ENCODE measurements around the gene C19orf53.

The C19orf53 gene

DNA sequence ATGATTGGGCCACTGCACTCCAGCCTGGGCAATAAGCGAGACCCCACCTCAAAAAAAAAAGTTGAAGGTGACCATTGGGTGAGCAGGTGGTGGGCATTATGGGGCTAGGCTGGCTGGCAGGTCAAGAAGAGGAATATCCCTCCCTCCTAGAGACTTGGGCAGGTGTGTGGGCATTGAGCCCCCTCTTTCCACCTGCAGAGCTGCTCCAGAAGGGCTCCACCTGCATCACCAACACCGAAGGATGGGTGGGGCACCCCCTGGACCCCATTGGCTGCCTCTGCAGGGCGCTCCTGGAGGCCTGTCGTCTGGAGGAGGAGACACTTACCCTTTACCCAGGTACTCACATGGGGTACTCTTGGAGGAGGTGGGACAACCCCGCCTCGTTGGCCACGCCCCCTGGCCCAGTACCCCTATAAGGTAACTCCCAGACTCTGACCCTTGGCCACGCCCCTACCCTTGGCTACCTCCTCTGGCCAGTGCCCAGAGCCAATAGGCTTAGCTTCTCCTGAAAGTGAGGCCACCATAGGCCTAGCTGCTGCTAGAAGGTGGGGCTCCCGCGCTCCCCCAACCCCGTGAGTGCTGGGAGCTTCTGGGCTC is 42.9 kb downstream of the C19orf53 start:
- TF ChIP-seq, protein P1, sequence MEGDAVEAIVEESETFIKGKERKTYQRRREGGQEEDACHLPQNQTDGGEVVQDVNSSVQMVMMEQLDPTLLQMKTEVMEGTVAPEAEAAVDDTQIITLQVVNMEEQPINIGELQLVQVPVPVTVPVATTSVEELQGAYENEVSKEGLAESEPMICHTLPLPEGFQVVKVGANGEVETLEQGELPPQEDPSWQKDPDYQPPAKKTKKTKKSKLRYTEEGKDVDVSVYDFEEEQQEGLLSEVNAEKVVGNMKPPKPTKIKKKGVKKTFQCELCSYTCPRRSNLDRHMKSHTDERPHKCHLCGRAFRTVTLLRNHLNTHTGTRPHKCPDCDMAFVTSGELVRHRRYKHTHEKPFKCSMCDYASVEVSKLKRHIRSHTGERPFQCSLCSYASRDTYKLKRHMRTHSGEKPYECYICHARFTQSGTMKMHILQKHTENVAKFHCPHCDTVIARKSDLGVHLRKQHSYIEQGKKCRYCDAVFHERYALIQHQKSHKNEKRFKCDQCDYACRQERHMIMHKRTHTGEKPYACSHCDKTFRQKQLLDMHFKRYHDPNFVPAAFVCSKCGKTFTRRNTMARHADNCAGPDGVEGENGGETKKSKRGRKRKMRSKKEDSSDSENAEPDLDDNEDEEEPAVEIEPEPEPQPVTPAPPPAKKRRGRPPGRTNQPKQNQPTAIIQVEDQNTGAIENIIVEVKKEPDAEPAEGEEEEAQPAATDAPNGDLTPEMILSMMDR (IDR thresholded peaks at IDR 0.05; ENCODE audit: low read depth, low read length), result no peak
- no peaks in the 10 kb centered on the region for H3K9me3 ChIP-seq
- H3K27me3 ChIP-seq, result no peaks in the 10 kb centered on the region
- peaks cover 3% of the 10 kb centered on the region for H3K4me1 ChIP-seq
- no peak for DNase-seq
- H3K36me3 ChIP-seq, result no peaks in the 10 kb centered on the region; the same call in 1 of the 2 replicates
- no peak overlapping the region for H3K4me3 ChIP-seq (ENCODE audit: low read depth, low read length)

DNA sequence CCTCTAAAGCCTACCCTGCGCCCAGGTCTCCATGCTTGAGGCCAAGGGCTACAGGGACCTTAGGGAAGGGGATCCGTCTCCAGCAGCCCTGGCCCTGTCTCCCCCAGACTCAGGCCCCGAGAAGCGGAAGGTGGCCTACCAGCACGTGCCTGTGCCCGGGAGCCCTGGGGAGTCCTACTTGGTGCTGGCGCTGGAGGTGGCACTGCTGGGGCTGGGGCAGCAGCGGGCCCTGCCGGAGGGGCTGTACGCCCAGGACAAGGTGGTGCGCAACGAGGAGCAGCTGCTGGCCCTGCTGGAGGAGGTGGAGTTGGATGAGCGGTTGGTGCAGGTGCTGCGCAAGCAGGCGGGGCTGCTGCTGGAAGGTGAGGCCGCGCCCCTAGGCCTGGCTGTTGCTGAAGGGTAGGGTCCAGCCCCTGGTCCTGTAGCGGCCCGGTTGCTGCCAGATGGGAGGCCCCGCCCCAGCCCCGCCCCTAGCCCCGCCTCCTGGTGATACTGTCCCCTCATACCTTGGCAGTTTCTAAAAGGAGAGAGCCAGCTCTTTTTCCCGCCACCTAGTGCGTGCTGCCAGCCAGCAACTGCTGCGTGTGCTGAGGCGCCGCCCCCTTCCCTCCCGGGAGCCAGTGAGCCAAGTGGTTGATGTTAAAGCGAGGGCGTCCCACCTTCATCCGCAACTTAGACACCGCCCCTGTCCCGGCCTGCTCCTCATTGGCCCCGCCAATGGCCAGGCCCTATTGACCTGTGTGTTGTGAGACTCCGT is 43.5 kb downstream of the C19orf53 start:
- Histone ChIP-seq H3K4me3 (ENCODE audit: low read depth, low read length) (no peak overlapping the region), H3K27me3 (no peaks in the 10 kb centered on the region), H3K36me3 (no peaks in the 10 kb centered on the region; the same call in 1 of the 2 replicates), H3K4me1 (peaks cover 9% of the 10 kb centered on the region), H3K9me3 (no peaks in the 10 kb centered on the region)
- TF ChIP-seq, protein P1 (IDR thresholded peaks at IDR 0.05; ENCODE audit: low read depth, low read length), result no peak
- DNase-seq, result no peak

DNA sequence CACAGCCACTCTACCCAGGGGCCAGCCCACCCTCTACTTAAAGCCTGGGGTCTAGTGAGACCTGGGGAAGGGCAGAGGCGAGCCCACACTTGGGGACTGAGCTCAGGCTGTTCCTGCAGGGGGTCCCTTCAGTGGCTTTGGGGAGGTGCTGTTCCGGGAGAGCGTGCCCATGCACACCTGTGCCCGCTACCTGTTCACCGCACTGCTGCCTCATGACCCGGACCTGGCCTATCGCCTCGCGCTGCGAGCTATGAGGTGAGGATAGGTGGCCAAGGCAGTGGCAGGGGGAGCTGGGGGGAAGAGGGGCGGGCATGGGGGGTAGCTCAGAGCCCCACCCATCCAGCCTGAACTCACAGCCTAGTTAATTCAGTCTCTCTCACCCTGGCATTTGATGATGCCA is 45.0 kb downstream of the C19orf53 start:
- peaks cover 9% of the 10 kb centered on the region for H3K4me1 ChIP-seq
- no peaks in the 10 kb centered on the region for H3K36me3 ChIP-seq
- DNase-seq, result no peak
- H3K9me3 ChIP-seq, result no peaks in the 10 kb centered on the region
- TF ChIP-seq, protein P1 (IDR thresholded peaks at IDR 0.05; ENCODE audit: low read depth, low read length), result no peak
- no peak overlapping the region for H3K4me3 ChIP-seq (ENCODE audit: low read depth, low read length)
- H3K27me3 ChIP-seq, result no peaks in the 10 kb centered on the region

DNA sequence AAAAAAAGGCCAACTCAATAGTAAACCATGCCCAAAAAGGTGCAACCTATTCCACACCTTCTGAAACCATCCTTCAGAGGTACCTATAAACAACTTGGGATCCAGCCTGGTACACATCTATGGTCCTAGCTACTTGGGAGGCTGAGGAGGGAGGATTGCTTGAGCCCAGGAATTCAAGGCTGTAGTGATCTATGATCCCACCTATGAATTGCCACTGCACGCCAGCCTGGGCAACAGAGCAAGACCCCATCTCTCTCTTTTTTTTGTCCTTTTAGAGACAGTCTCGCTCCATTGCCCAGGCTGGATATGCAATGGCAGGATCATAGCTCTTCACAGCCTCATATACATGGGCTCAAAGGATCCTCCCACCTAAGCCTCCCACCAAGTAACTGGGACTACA is 47.0 kb downstream of the C19orf53 start:
- Histone ChIP-seq H3K27me3 (no peaks in the 10 kb centered on the region), H3K4me1 (peaks cover 9% of the 10 kb centered on the region), H3K9me3 (no peaks in the 10 kb centered on the region), H3K36me3 (no peaks in the 10 kb centered on the region), H3K4me3 (ENCODE audit: low read depth, low read length) (no peak overlapping the region)
- no peak for DNase-seq
- TF ChIP-seq, protein P1 (IDR thresholded peaks at IDR 0.05; ENCODE audit: low read depth, low read length), result no peak

DNA sequence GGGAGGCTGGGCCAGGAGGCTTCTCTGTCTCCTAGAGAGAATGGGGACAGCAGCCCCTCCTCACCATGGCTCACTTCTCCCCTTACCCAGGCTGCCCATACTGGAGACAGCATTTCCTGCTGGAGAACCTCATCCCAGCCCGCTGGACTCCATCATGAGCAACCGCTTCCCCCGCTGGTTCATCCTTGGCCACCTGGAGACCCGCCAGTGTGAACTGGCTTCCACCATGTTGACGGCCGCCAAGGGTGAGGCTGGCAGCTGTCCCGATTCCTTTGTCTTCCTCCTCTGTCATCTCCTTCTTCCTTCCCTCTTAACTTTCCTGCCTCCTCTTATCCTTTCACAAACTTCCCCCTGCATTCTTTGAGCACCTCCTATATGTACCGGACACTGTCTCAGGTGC is 49.0 kb downstream of the C19orf53 start:
- peaks cover 9% of the 10 kb centered on the region for H3K4me1 ChIP-seq
- H3K9me3 ChIP-seq, result no peaks in the 10 kb centered on the region
- no peak overlapping the region for H3K4me3 ChIP-seq (ENCODE audit: low read depth, low read length)
- H3K36me3 ChIP-seq, result no peaks in the 10 kb centered on the region
- TF ChIP-seq, protein P1 (IDR thresholded peaks at IDR 0.05; ENCODE audit: low read depth, low read length), result no peak
- DNase-seq, result no peak
- H3K27me3 ChIP-seq, result no peaks in the 10 kb centered on the region

DNA sequence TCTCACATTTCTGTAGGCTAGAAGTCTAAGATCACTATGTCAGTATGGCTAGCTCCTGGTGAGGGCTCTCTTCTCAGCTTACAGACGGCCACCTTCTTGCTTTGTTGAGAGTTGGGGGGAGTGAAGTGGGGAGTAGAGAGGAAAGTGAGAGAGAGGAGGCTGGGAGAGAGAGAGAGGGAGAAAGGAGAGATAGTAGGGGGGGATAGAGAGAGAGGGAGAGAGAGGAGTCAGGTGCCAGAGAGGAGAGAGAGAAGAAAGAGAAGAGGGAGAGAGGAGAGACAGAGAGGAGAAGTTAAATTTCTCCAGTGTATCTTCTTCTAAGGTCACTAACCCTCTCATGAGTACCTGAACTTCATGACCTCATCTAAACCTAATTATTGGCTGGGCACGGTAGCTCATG is 49.6 kb downstream of the C19orf53 start:
- H3K36me3 ChIP-seq, result no peaks in the 10 kb centered on the region
- DNase-seq, result no peak
- TF ChIP-seq, protein P1 (IDR thresholded peaks at IDR 0.05; ENCODE audit: low read depth, low read length), result no peak
- H3K27me3 ChIP-seq, result no peaks in the 10 kb centered on the region
- H3K4me3 ChIP-seq (ENCODE audit: low read depth, low read length), result no peak overlapping the region
- H3K9me3 ChIP-seq, result no peaks in the 10 kb centered on the region
- H3K4me1 ChIP-seq, result peaks cover 9% of the 10 kb centered on the region
